ENCODE results near the gene DAZAP1.

Gene DAZAP1

DNA sequence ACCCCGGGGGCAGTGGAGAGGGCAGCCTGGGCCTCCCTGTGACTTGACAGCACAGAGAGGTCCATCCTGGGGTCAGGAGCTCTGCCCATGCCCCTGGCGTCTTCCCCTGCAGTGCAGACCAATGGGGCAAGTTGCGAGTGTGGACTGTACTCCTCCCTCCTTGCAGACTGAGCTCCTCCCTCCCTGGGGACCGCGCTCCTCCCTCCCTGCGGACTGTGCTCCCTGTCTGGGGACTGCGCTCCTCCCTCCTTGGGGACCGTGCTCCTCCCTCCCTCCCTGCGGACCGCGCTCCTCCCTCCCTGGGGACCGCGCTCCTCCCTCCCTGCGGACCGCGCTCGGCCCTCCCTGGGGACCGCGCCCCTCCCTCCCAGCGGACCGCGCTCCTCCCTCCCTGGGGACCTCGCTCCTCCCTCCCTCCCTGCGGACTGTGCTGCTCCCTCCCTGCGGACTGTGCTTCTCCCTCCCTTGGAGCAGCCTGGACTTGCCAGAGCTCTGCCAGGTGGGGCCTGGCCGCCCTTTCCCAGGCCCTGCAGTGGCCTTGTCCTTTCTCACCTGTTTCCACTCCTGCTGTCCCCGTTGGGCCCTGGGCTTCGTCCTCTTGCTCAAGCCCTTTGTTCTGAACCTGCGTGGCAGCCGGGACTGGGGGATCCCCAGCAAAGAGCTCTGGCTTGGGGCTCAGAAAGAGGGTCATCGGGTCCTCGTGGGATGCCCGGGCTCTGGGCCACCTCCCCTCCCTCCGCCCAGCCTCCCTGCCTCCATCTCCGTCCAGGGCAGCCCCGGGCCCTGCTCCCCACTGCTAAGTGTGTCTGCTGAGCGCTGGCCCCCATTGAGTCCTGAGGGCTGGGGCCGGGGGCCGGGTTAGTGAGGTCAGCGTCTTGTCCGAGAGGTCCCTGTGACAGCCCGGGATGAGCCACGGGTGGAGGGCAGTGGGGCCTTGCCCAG, 12.9 kb upstream of the DAZAP1 start:
- no peak for DNase-seq

DNA sequence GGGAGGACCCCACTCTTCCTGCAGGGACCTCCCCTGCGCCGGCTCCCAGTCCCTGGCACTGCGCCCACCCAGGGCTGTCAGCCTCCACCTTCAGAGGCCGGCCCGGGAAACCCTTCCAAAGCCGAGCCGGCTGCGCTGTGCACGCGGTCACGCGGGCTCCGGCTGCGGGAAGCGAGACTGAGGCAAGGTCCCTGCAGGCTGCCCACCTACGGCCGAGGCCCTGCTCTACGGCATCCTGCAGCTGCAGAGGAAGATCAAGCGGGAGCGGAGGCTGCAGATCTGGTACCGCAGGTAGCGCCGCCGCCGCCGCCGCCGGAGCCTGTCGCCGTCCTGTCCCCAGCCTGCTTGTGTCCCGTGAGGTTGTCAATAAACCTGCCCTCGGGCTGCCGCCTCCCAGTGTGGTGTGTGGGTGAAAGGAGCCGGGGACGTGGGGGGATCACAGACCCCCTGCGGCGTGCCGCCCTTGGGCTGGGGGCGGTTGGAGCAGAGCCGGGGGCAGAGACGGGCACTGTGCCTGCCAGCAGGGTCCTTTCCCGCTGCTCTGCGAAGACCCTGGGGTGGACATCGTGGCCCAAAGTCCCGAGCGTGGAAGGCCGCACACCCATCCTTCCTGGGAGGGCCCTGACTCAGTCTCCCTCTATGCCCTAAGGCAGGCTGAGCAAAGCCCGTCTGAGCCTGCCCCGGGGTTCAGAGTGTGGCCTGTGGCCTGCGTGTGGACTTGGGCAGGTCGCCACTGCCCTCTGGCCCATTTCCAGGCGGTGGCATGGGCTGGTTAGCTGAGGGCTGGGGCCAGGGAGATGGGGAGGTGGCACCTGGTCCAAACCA, 12.0 kb upstream of the DAZAP1 start:
- no peak for DNase-seq

DNA sequence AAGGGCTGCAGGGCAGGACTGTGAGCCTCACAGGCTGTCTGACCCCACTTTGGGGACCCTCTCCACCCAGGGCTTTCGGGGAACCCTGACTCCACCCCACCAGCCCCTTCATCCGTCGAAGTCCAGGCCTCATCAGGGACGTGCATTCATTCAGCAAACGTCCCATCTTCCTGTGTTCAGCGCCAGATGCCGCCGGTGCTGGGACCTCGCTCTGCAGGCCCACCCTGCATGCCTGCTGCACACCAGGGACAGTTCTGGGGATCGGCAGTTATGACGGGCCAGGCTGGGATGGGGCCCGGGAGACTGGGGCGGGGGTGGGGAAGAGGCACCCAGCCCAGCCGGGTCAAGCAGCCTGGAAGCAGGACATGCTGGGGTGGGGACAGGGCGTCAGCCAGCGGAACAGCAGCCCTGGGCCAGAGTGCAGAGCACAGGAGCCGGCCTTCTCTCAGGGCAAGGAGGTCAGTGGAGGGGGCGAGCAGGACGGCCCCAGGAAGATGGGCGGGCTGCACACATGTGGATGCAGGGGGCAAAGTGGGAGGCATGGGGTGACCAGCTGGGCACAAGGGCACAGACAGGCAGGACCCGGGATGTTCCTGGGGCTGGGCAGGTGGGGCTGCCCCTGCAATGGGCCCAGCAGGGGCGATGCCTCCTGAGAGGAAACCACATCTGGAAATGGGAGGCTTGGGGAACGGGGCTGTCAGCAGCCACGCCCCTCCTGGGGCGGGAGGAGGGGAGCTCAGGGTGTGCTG, 11.2 kb upstream of the DAZAP1 start:
- DNase-seq = no peak

DNA sequence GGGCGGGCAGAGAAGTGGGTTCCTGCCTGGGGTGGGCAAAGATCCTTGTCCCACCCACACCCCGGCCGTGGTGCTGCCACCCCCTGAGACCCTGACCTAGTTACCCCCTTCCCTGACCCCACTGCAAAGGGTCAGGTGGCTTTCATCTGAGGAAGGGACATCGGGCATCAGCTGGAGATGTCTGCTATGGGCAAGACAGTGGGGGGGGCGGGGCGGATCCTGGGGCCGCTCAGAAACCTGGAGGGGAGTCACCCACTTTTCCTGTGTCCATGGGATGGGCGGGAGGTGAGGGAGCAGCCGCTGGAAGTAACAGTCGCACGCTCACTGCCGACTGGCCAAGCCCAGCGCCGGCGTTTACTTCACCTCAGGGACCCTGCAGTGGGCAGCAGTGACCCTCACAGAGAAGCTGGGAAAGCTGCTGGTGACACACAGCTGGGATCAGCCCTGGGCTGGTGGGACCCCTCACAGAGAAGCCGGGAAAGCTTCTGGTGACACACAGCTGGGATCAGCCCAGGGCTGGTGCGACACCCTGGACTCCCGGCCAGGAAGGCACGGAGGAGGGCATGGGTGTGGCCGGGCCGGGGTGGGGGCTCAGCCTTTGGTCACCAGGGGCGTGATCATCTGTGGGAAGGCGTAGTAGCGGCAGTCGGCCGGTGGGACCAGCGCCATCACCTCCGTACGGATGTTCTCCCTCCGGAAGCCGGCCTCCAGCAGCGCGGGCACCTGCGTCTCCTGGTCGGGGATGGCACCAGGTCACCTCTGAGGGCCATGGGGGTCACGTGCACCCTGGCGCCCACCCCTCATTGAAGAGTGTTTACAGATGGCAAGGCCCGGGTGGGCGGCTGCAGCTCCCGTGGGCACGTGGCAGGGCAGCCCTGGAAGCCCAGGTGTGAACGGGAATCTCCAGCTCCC, 10.4 kb upstream of the DAZAP1 start:
- no peak for DNase-seq

DNA sequence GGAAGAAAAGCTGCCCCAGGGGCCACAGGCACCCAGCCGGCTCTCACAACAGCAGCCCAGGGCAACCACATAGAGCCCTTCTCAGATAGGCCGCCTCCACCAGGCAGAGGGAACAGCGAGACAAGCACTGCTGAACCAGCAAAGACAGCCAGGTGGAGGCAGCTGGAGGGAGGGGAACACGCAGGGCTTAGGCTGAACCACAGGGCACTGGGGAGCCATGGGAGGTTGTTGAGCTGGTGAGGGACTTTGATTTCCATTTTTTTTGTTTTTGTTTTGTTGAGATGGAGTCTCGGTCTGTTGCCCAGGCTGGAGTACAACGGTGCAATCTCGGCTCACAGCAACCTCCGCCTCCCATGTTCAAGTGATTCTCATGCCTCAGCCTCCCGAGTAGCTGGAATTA, 9.5 kb upstream of the DAZAP1 start:
- DNase-seq = no peak

DNA sequence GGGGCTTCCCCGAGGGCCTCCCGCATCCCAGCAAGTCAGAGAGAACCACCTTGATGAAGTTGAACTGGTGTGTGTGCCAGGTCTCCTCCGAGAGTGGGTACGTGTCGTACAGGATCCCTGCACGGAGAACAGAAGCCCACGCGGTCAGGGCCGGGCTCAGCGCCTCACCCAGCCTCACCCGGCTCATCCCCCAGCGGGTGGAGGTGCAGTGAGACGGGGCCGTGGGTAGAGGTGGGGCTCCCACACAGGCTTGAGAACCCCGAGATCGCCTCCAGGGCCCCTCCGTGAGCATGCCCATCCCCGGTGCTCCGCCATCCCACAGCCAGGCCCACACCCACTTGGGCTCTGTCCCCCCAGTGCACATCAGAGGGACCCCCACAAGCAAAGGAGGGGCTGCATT, 8.3 kb upstream of the DAZAP1 start:
- DNase-seq = no peak

DNA sequence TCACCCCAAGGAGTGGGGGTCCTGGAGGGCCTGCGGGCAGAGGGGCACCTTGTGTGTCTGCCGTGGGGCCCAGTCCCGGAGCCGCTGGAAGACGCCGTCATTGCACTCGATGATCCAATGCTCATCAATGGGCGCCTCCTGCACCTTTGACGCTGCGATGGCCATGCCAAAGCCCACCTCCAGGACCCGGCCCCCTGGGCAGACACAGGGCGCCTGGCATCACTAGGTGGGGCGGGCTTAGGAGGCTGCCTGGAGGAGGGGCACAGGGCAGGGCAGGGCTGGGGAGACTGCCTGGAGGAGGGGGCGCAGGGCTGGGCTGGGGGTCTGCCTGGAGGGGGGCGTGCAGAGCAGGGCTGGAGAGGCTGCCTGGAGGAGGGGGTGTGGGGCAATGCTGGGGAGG, 7.6 kb upstream of the DAZAP1 start:
- DNase-seq = no peak

DNA sequence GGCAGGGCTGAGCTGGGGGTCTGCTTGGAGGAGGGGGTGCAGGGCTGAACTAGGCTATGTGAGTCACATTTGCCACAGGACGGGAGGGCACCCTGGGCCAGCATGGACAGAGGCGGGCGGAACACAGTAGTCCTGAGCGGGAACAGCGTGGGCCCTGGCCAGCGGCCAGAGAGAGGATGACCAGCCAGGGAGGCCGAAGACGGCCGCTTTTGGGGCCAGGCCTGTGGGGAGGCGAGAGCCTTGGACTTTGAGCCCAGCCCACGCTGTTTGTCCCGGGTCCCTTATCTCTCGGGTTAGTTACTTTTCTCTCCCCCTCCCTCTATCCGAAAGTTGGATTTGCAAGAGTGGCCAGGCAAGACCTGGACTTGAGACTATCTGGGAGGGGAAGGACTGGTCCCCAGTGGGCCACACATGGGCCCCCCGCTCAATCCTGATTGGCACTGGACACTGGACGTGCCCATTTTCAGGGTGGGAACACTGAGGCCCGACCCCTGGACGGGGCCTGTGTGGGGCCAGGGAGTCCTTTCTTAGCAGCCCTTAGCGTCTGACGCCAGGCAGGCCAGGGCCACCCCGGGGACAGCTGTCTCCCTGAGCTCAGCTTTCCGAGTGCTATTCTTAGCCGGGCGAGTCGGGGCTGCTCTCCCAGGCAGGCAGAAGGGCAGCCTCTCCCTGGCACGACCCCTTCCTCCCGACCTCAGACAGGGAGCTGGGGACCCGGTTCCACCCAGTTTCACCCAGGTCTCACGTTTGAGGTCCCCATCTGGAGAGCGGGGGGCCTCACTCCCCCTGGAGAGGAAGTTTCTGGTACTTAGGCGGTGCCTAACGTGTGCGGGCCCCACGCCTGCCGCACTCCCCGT, 6.9 kb upstream of the DAZAP1 start:
- no peak for DNase-seq

DNA sequence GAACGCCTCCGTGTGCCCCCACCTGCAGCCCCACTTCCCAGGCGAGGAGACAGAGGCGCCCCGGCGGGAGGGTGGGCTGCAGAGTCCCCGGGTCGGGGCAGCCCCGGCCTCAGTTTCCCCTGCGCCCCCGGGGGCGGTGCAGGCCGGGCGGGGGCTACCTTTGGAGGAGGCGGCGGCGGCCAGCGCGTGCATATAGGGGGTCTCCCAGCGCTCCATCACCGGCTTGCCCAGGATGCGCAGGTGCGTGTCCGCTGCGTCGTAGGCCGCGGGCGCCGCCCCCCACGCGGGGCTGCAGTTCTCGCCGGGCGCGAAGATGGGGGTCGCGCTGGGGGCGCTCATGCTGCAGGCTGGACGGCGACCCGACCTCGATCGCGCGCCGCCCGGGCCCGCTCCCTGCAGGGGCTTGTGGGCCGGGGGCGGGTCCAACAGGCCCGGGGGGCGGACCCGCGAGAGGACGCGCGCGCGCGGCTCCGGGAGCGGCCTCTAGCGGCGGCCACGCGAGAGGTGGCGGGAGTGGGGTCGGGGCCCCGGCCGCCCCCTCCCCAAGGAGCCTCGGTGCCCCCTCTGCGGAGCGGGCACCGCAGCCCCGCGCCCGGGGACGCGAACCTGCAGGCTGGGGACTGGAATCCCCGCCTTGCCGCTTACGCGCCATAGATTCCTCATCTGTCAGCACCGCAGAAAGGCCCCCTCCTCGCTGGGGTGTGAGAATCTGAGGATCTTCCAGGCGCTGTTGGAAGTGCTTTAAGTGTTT, 6.1 kb upstream of the DAZAP1 start, which contains the start of gene GAMT:
TSS of gene GAMT (minus strand) at position 405 of the 751 bp plus-strand sequence. CDS start at position 339, 66 bp downstream.
- peak; percentile 78 for DNase-seq

DNA sequence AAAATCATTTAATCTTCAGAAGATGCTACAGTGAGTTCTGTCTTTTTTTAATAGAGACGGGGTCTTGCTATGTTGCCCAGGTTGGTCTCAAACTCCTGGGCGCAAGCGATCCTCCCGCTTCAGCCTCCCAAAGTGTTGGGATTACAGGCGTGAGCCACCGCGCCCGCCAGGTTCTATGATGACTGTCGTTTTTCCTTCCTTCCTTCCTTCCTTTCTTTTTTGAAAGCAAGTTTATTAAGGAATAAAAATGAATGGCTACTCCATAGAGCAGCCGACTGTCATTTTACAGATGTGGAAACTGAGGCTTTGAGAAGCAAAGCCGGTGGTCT, 5.5 kb upstream of the DAZAP1 start:
- no peak for DNase-seq

DNA sequence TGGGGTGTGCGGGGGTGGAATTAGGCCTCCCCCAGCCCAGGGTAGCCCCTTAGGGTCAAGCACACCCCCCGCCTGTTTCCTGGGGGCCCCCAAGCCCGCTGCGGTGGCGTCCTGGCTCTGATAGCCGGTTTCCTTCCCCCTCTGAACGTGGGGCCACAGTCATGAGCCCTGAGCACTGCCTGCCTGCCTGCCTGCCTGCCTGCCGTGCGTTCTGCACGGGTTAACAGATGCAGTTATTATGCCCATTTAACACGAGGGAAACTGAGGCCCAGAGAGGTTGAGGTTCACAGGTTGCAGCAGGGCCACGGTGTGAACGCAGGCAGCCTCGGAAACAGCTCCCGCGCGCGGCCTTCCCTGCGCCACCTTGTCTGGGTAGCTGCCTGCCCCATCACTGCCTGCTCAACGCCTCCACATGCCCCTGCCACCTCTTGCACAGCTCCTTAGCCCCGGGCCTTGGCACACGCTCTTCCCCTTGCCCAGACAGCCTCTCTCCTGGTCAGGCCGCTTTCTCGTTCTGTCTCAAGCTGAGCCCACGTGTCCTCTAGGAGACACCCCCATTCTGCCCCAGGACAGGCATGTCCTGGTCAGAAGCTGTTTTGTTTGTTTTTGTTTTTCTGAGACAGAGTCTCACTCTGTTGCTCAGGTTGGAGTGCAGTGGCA, 4.8 kb upstream of the DAZAP1 start:
- no peak for DNase-seq

DNA sequence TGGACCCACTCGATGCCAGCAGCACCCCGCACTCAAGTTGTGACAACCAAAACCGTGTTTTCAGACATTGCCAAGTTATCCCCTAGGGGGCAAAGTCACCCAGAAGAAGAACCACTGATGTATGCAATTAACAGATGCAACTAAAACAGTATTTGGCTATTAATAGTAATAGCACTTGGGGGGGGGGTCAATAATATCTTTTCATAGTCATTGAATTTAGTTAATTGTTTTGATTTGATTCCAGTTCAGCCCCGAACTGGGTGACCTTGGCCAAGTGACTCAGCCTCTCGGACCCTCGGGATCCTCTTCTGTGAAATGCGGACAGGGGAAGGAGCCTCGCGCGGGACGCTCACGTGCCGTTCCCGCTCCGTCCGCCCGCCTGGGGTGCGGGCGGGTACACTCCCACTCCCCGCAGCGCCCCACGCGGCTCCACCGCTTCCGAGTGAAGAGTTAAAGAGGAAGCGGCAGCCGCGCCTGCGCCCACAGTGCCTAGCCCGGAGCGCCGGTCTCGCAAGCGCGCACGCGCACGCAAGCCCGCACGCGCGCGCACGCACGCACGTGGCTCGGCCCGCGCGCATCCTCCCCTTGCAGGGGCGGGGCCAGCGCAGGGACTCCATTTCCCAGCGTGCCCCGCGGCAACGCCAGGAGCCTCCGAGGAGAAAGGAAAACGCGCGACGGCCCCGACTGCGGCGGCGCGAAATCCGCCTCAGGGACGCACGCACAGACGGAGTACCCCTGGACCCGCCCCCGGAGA, 435 bp upstream of the DAZAP1 start:
- DNase-seq = peak; percentile 99

DNA sequence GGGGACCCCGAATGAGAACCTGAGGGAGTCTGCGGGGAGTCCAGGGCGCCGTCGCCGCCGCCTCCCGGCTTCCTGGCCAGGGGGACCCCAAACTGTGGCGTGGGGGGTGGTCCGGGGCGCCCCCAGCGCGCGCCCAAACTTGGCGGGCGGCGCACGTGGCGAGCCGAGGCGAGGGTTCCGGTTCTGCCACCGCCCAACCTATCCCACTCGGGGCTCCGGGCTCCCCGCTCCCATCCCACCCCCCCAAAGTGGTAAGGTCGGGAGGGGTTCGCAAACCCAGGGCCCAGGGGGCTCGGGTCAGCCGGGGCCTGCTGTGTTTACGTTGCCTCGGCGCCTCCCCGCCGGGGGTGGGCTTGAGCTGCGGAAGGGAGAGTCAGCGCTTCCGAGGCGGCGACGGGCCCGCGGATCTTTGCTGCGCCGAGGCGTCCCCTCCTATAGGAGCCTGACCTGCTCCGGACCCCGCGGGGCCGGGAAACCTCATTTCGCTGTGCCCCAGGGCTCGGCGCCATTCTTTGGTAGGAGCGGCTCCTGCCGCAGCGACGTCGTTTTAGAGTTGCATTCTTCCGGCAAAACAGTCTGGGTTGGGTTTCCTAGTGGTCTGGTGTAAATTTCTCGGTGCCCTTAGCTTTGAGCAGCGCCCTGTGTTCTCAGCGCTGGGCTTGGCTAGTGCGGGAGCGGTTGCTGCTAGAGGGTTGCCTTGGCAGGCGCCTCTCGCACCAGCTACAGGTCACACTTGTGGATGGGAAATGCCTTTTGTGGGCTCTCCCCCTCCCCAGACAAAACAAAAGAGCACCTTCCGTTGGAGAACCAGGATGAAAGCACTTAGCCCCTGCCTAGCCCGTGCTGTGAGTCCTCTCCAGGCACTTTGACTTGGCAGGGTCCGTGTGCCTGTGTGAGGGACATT, 1.2 kb downstream of the DAZAP1 start:
- peak; percentile 64 for DNase-seq

DNA sequence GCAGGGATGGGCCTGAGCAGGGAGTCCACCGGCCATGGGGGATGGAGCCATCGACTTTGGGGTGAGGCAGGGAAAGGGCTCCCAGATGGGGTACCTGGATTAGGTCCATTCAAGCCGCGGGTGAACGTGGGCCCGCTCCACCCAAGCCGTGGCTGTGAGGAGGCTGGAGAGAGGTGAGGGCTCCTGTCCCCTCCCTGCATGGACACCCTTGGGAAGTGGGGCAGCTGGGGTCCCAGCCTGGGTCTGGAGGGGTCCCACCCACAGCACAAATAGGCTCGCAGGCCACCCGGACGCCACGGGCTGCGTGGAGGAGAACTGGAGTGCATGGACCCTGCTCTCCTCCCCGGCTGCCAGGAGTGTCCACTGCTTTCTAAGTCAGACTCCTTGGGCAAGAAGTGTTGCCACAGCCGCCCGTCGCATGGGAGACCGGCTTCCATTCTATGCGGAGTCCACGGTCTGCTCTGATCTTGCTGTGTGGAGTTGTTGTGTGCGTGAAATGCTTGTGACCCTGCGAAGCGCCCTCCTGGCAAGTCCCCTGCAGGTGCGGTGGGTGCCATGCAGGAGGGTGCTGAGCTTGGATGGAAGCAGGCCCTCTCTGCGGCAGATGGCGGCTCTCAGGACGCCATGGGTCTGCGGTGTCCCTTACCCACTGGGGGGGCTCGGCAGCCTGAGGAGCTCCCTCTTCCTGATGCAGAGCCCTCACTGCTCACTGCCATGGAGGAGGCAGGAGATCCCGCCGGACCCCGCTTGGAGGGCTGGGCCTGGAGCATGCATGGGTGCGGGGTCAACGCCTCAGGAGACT, 2.0 kb downstream of the DAZAP1 start:
- DNase-seq = no peak

DNA sequence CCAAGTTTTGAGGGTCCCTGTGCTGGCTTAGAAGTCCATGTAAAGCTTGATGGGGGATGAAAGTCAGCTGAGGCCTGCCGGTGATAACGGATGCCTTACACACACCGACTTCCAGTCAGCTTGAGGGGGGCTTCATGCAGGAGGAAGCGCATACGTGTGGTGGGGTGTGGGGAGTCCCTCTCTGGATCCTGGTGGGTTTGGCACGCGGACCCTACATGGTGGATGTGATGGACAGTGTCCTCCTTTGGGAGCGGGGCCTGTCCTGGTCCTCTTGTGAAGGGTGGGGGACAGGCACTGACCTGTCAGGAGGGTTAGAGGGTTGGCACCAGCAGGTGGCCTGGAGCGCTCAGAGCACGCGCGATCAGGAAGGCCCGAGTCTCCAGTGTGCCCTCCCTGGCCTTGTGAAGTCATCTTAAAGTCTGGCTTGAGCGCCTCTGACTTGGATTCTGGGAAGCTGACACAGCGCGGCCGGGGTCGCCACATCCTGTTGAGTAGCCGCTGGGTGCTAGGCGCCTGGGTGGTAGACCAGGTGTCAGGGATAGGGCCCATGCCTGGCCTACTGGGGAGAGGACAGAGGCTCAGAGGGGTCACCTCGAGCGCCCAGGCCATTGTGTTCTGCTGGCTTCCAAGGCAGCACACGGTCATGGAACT, 2.9 kb downstream of the DAZAP1 start:
- DNase-seq = no peak

DNA sequence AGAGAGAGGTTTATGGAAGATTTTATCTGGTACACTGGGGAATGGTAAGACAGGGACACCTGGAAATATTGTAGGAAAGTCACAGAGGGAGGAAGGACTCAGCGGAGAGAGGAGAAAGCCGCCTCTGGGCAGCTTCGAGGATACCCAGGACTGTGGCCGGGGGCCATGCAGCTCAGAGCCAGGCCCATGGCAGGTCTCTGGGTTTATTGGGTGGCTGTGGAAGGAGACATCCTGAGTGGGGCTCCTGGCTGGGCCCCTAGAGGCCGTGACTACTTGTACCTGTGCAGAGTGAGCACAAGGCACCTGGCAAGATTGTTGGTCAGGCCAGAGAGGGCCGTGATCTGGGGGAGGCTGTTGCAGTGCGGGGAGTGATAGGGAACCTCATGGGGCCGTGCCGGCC, 3.4 kb downstream of the DAZAP1 start:
- no peak for DNase-seq
